HepG2 (cell line): ENCODE results near the gene SCIN. TPM values are rescaled to one million over a fixed set of nuclear protein-coding genes. Genes with fewer than 3 reads are reported as not detected.
A peak's percentile ranks its signal among the peaks of the same experiment; 100 is the strongest.

Experiments used
- BCL3 ChIP-seq: sonication (generic); formaldehyde crosslinking; IDR thresholded peaks from 2 replicates; pipeline ENCODE4 v1.5.1; 2020; ENCODE audit warnings: mild to moderate bottlenecking, missing genetic modification reagents, moderate library complexity
- CREB1 ChIP-seq, 2 experiments: fragments of 450-650 bp in 1 of 2; IDR thresholded peaks; 2 replicates each; pipeline ENCODE4 v1.6.1; 2016 to 2017; ENCODE audit warnings: control low read depth in 1 of 2, mild to moderate bottlenecking in 1 of 2, missing compliant biosample characterization in 1 of 2, missing genetic modification characterization in 1 of 2
- GFI1 ChIP-seq: sonication (generic); formaldehyde crosslinking; IDR thresholded peaks from 2 replicates; pipeline ENCODE4 v1.5.0; 2020; ENCODE audit warnings: missing genetic modification reagents, mild to moderate bottlenecking, borderline replicate concordance
- HNRNPK ChIP-seq: fragments of 200-400 bp; formaldehyde crosslinking; IDR thresholded peaks from 2 replicates; pipeline ENCODE4 v1.6.1; 2018; ENCODE audit warnings: low read length, low read depth, moderate library complexity, mild to moderate bottlenecking; ENCODE audit not compliant: poor library complexity, severe bottlenecking
- MEF2D ChIP-seq: sonication (generic); formaldehyde crosslinking; IDR thresholded peaks from 2 replicates; pipeline ENCODE4 v1.5.1; 2020; ENCODE audit warnings: mild to moderate bottlenecking, missing genetic modification reagents
- NONO ChIP-seq, 2 experiments: fragments of 450-650 bp in 1 of 2; sonication (generic) in 1 of 2; formaldehyde crosslinking in 1 of 2; IDR thresholded peaks in 1 of 2; conservative IDR thresholded peaks in 1 of 2; 2 replicates each; pipeline versions ENCODE4 v1.6.1 to v1.8.0; 2017 to 2022; ENCODE audit warnings: mild to moderate bottlenecking in 1 of 2, missing genetic modification reagents in 1 of 2, moderate library complexity in 1 of 2
- RNF219 ChIP-seq: sonication (generic); formaldehyde crosslinking; IDR thresholded peaks from 2 replicates; pipeline ENCODE4 v1.5.0; 2020; ENCODE audit warnings: mild to moderate bottlenecking, missing genetic modification reagents
- SMAD3 ChIP-seq: sonication (generic); formaldehyde crosslinking; IDR thresholded peaks from 2 replicates; pipeline ENCODE4 v1.4.0; 2020; ENCODE audit warnings: missing genetic modification reagents
- STAT6 ChIP-seq: sonication (generic); formaldehyde crosslinking; IDR thresholded peaks from 2 replicates; pipeline ENCODE4 v1.4.0; 2020; ENCODE audit warnings: missing genetic modification reagents, mild to moderate bottlenecking, borderline replicate concordance
- TEAD2 ChIP-seq: sonication (generic); formaldehyde crosslinking; IDR thresholded peaks from 2 replicates; pipeline ENCODE4 v1.9.0; 2021; ENCODE audit warnings: missing genetic modification reagents
- THRA ChIP-seq: sonication (generic); formaldehyde crosslinking; IDR thresholded peaks from 2 replicates; pipeline ENCODE4 v1.4.0; 2020; ENCODE audit warnings: missing genetic modification reagents, borderline replicate concordance
- ZNF282 ChIP-seq: fragments of 450-650 bp; IDR thresholded peaks from 2 replicates; pipeline ENCODE4 v1.6.1; 2018; ENCODE audit not compliant: partially characterized antibody
- ZNF292 ChIP-seq: sonication (generic); formaldehyde crosslinking; IDR thresholded peaks from 2 replicates; pipeline ENCODE4 v1.8.1; 2022; ENCODE audit warnings: mild to moderate bottlenecking, low read depth, missing genetic modification reagents, borderline replicate concordance
- ZNF609 ChIP-seq: sonication (generic); formaldehyde crosslinking; IDR thresholded peaks from 2 replicates; pipeline ENCODE4 v1.4.0; 2020; ENCODE audit warnings: mild to moderate bottlenecking, missing genetic modification reagents, borderline replicate concordance
- polyA plus RNA-seq, 8 experiments: library from polyadenylated mRNA; depleted of rRNA in 3 of 8; stranded (reverse) in 7 of 8; unstranded in 1 of 8; fragments of >200 nt; fragmentation: Illumina TruSeq in 4 of 8; extraction: Trizol in 4 of 8; gene quantifications; 2 replicates each; pipeline versions ENCODE4 v1.2.1 to v1.2.3, GENCODE V29; 2011 to 2016; ENCODE audit warnings: low read depth in 4 of 8, missing spikeins in 1 of 8, mixed read lengths in 1 of 8; ENCODE audit not compliant: insufficient read depth in 1 of 8
- total RNA-seq, 5 experiments: library from RNA; depleted of rRNA; stranded (reverse); fragments of >200 nt; fragmentation: Illumina TruSeq; extraction: Trizol; gene quantifications; 2 replicates each; pipeline ENCODE4 v1.2.3, GENCODE V29; 2016; ENCODE audit warnings: low read depth in 1 of 5

The SCIN gene
- total and polyA plus RNA-seq, 2 of the 13 experiments (the other 11 are each of a cell fraction or from before 2014, with no cell fraction given) = not detected

GRCh38 chr7:12647364-12648219, 77.1 kb downstream of the SCIN start (continued):
- TF ChIP-seq THRA (CRISPR knock-in tag) = peak; percentile 52; the same call in 1 of the 2 replicates
- TF ChIP-seq NONO (IDR thresholded peaks at IDR 0.05) = no peak
- no peak for TF ChIP-seq NONO (CRISPR knock-in tag; conservative IDR thresholded peaks at IDR 0.05)
- TF ChIP-seq STAT6 (CRISPR knock-in tag) = no peak
- no peak for TF ChIP-seq RNF219
- no peak for TF ChIP-seq ZNF282
- no peak for TF ChIP-seq SMAD3 (CRISPR knock-in tag)
- TF ChIP-seq ZNF292 = no peak
- no peak for TF ChIP-seq HNRNPK
- peak; percentile 30; the same call in 1 of the 2 replicates for TF ChIP-seq ZNF609 (CRISPR knock-in tag)
- no peak for TF ChIP-seq BCL3 (CRISPR knock-in tag)
- TF ChIP-seq MEF2D = no peak
- TF ChIP-seq GFI1 (CRISPR knock-in tag) = 0 out of 2 replicates have a peak, but pooled peaks have one; percentile 23
- TF ChIP-seq TEAD2 (CRISPR knock-in tag) = no peak
- peak; percentile 7; the same call in 1 of the 2 replicates for TF ChIP-seq CREB1 (IDR thresholded peaks at IDR 0.05)
- no peak for TF ChIP-seq CREB1 (CRISPR knock-in tag; IDR thresholded peaks at IDR 0.05)
